NCI-H1694 (cell line): Measurements from ENCODE around the gene CEP295NL.
A peak's percentile ranks its signal among the peaks of the same experiment; 100 is the strongest.

Experiments
- DNase-seq: peaks from one replicate; lab custom pipeline; 2025; lab: John Stamatoyannopoulos, UW

The CEP295NL gene

GRCh38 chr17:78864117-78864516, 38.9 kb downstream of the CEP295NL start:
- no peak for DNase-seq

- DNase-seq, result no peak
Measured at GRCh38 chr17:78862073-78863023, 40.7 kb downstream of the CEP295NL start.

- no peak for DNase-seq
Measured at GRCh38 chr17:78861229-78861628, 41.8 kb downstream of the CEP295NL start.

- no peak for DNase-seq
Measured at GRCh38 chr17:78859051-78859450, 44.0 kb downstream of the CEP295NL start.

GRCh38 chr17:78857266-78857665, 45.7 kb downstream of the CEP295NL start:
- DNase-seq, result no peak

GRCh38 chr17:78855561-78856165, 47.3 kb downstream of the CEP295NL start:
- no peak for DNase-seq

GRCh38 chr17:78854508-78854907, 48.5 kb downstream of the CEP295NL start:
- no peak for DNase-seq

GRCh38 chr17:78853926-78854394, 49.0 kb downstream of the CEP295NL start:
- no peak for DNase-seq

- DNase-seq, result no peak
Measured at GRCh38 chr17:78852709-78853121, 50.3 kb downstream of the CEP295NL start.

GRCh38 chr17:78849026-78849425, 54.0 kb downstream of the CEP295NL start:
- no peak for DNase-seq

- DNase-seq, result no peak
Measured at GRCh38 chr17:78847052-78847451, 55.9 kb downstream of the CEP295NL start.

- DNase-seq, result no peak
Measured at GRCh38 chr17:78844301-78845005, 58.5 kb downstream of the CEP295NL start.

GRCh38 chr17:78842881-78843565, 60.0 kb downstream of the CEP295NL start:
- DNase-seq, result peak; percentile 64

GRCh38 chr17:78840780-78841611, 62.0 kb downstream of the CEP295NL start, which contains the start of gene USP36:
USP36 (minus strand) TSS chr17:78840814; CDS start chr17:78836363, 4,451 bp downstream.
- peak; percentile 99 for DNase-seq
